Mammary epithelial cell (primary cell): ENCODE results near the gene CD2AP.

ENCODE experiments used
- CTCF ChIP-seq, 2 donors: IDR thresholded peaks in 1 of 2; conservative IDR thresholded peaks in 1 of 2; 2 replicates each; pipeline ENCODE4 v1.5.1; 2011 to 2012; ENCODE audit warnings: inconsistent platforms in 2 of 2, low read length in 2 of 2, mild to moderate bottlenecking in 2 of 2, control low read depth in 1 of 2, low read depth in 1 of 2; ENCODE audit not compliant: insufficient read depth in 1 of 2; ENCODE audit errors: extremely low read depth in 1 of 2
- EZH2 ChIP-seq: IDR thresholded peaks from 2 replicates; pipeline ENCODE4 v1.6.1; 2012; ENCODE audit warnings: low read length, inconsistent platforms, borderline replicate concordance

- TF ChIP-seq CTCF (conservative IDR thresholded peaks at IDR 0.05 in 1 of 2, IDR thresholded peaks at IDR 0.05 in 1 of 2; ENCODE audit: extremely low read depth in 1 of 2, insufficient read depth in 1 of 2, low read depth in 1 of 2, low read length in 2 of 2) (no peak), EZH2 (no peak)
These were observed 170.4 kb downstream of the CD2AP start for GRCh38 chr6:47648031-47648430.
